HepG2 (cell line): ENCODE data around the gene SAP25. TPM values are rescaled to one million over a fixed set of nuclear protein-coding genes. Genes with fewer than 3 reads are reported as not detected.

Experiments used
- CEBPB ChIP-seq: IDR thresholded peaks from 2 replicates; pipeline ENCODE4 v1.6.1; 2011; ENCODE audit warnings: low read depth, low read length, improper control_type of control experiment, borderline replicate concordance
- CERS6 ChIP-seq: sonication (generic); formaldehyde crosslinking; IDR thresholded peaks from 2 replicates; pipeline ENCODE4 v1.5.0; 2020; ENCODE audit warnings: missing genetic modification reagents
- CHD2 ChIP-seq: IDR thresholded peaks from 2 replicates; pipeline ENCODE4 v1.6.1; 2011; ENCODE audit warnings: low read depth, low read length, improper control_type of control experiment
- HMGXB3 ChIP-seq: sonication (generic); formaldehyde crosslinking; IDR thresholded peaks from 2 replicates; pipeline ENCODE4 v1.4.0; 2020; ENCODE audit warnings: missing genetic modification reagents, borderline replicate concordance
- JDP2 ChIP-seq: sonication (generic); formaldehyde crosslinking; IDR thresholded peaks from 2 replicates; pipeline ENCODE4 v1.8.1; 2022; ENCODE audit warnings: missing genetic modification reagents, borderline replicate concordance
- JUNB ChIP-seq: sonication (generic); formaldehyde crosslinking; IDR thresholded peaks from 2 replicates; pipeline ENCODE4 v1.8.0; 2022; ENCODE audit warnings: missing genetic modification reagents, mild to moderate bottlenecking, borderline replicate concordance
- KDM2A ChIP-seq: sonication (generic); formaldehyde crosslinking; IDR thresholded peaks from 2 replicates; pipeline ENCODE4 v1.4.0; 2020; ENCODE audit warnings: low read depth, missing genetic modification reagents, borderline replicate concordance
- MAFG ChIP-seq: sonication (generic); formaldehyde crosslinking; IDR thresholded peaks from 2 replicates; pipeline ENCODE4 v1.5.1; 2020; ENCODE audit warnings: mild to moderate bottlenecking, missing genetic modification reagents
- MLLT10 ChIP-seq: sonication (generic); formaldehyde crosslinking; IDR thresholded peaks from 2 replicates; pipeline ENCODE4 v1.4.0; 2020; ENCODE audit warnings: missing genetic modification reagents
- NFE2L2 ChIP-seq: fragments of 150-350 bp; IDR thresholded peaks from 2 replicates; pipeline ENCODE4 v1.6.1; 2014; ENCODE audit warnings: low read length
- RCOR2 ChIP-seq: IDR thresholded peaks from 2 replicates; pipeline ENCODE4 v1.6.1; 2016; ENCODE audit warnings: missing biosample characterization, missing genetic modification reagents
- SP4 ChIP-seq: sonication (generic); formaldehyde crosslinking; IDR thresholded peaks from 2 replicates; pipeline ENCODE4 v1.8.1; 2023; ENCODE audit warnings: mild to moderate bottlenecking, missing genetic modification reagents
- STAT6 ChIP-seq: sonication (generic); formaldehyde crosslinking; IDR thresholded peaks from 2 replicates; pipeline ENCODE4 v1.4.0; 2020; ENCODE audit warnings: missing genetic modification reagents, mild to moderate bottlenecking, borderline replicate concordance
- SYNCRIP ChIP-seq: fragments of 200-400 bp; formaldehyde crosslinking; IDR thresholded peaks from 2 replicates; pipeline ENCODE4 v1.6.1; 2018; ENCODE audit warnings: mild to moderate bottlenecking, low read depth, low read length; ENCODE audit not compliant: insufficient read depth
- ZIK1 ChIP-seq: sonication (generic); formaldehyde crosslinking; IDR thresholded peaks from 2 replicates; pipeline ENCODE4 v1.5.0; 2020; ENCODE audit warnings: mild to moderate bottlenecking, low read depth, missing genetic modification reagents, borderline replicate concordance
- ZMYM3 ChIP-seq: sonication (generic); formaldehyde crosslinking; IDR thresholded peaks from 2 replicates; pipeline ENCODE4 v1.5.1; 2020; ENCODE audit warnings: mild to moderate bottlenecking, missing genetic modification reagents
- ZNF207 ChIP-seq: fragments of 450-650 bp; IDR thresholded peaks from 2 replicates; pipeline ENCODE4 v1.6.1; 2016; ENCODE audit warnings: antibody characterized with exemption, borderline replicate concordance
- ZNF230 ChIP-seq: sonication (generic); formaldehyde crosslinking; IDR thresholded peaks from 2 replicates; pipeline ENCODE4 v1.4.0; 2020; ENCODE audit warnings: mild to moderate bottlenecking, missing genetic modification reagents
- ZNF562 ChIP-seq: sonication (generic); formaldehyde crosslinking; IDR thresholded peaks from 2 replicates; pipeline ENCODE4 v1.8.0; 2022; ENCODE audit warnings: missing genetic modification reagents, borderline replicate concordance
- ZNF75D ChIP-seq: sonication (generic); formaldehyde crosslinking; IDR thresholded peaks from 2 replicates; pipeline ENCODE4 v1.8.1; 2023; ENCODE audit warnings: missing genetic modification reagents, mild to moderate bottlenecking, borderline replicate concordance
- polyA plus RNA-seq, 8 experiments: library from polyadenylated mRNA; depleted of rRNA in 3 of 8; stranded (reverse) in 7 of 8; unstranded in 1 of 8; fragments of >200 nt; fragmentation: Illumina TruSeq in 4 of 8; extraction: Trizol in 4 of 8; gene quantifications; 2 replicates each; pipeline versions ENCODE4 v1.2.1 to v1.2.3, GENCODE V29; 2011 to 2016; ENCODE audit warnings: low read depth in 4 of 8, missing spikeins in 1 of 8, mixed read lengths in 1 of 8; ENCODE audit not compliant: insufficient read depth in 1 of 8
- total RNA-seq, 5 experiments: library from RNA; depleted of rRNA; stranded (reverse); fragments of >200 nt; fragmentation: Illumina TruSeq; extraction: Trizol; gene quantifications; 2 replicates each; pipeline ENCODE4 v1.2.3, GENCODE V29; 2016; ENCODE audit warnings: low read depth in 1 of 5
- TF ChIP-seq, protein P1 (sequence below): IDR thresholded peaks from 2 replicates; pipeline ENCODE4 v1.6.1; 2016

SAP25 gene
- total and polyA plus RNA-seq, 2 of the 13 experiments (the other 11 are each of a cell fraction or from before 2014, with no cell fraction given) = 0.15 to 0.20 TPM

- TF ChIP-seq, protein P1, sequence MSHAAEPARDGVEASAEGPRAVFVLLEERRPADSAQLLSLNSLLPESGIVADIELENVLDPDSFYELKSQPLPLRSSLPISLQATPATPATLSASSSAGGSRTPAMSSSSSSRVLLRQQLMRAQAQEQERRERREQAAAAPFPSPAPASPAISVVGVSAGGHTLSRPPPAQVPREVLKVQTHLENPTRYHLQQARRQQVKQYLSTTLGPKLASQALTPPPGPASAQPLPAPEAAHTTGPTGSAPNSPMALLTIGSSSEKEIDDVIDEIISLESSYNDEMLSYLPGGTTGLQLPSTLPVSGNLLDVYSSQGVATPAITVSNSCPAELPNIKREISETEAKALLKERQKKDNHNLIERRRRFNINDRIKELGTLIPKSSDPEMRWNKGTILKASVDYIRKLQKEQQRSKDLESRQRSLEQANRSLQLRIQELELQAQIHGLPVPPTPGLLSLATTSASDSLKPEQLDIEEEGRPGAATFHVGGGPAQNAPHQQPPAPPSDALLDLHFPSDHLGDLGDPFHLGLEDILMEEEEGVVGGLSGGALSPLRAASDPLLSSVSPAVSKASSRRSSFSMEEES (CRISPR knock-in tag) = peak; percentile 35; the same call in 1 of the 2 replicates
- no peak for TF ChIP-seq KDM2A (CRISPR knock-in tag)
- no peak; the same call in 1 of the 2 replicates for TF ChIP-seq JUNB
- no peak for TF ChIP-seq ZNF207
- TF ChIP-seq MLLT10 (CRISPR knock-in tag) = no peak
- 0 out of 2 replicates have a peak, but pooled peaks have one; percentile 67 for TF ChIP-seq HMGXB3 (CRISPR knock-in tag)
- TF ChIP-seq CERS6 = no peak
- TF ChIP-seq ZIK1 (CRISPR knock-in tag) = no peak
- no peak for TF ChIP-seq SP4 (CRISPR knock-in tag)
- TF ChIP-seq ZNF75D (CRISPR knock-in tag) = no peak
- no peak for TF ChIP-seq NFE2L2
- no peak for TF ChIP-seq ZNF230 (CRISPR knock-in tag)
- no peak for TF ChIP-seq JDP2 (CRISPR knock-in tag)
- peak; percentile 60; the same call in 1 of the 2 replicates for TF ChIP-seq RCOR2 (CRISPR knock-in tag)
- no peak for TF ChIP-seq MAFG
- TF ChIP-seq CEBPB = peak; percentile 85; the same call in 1 of the 2 replicates
- TF ChIP-seq SYNCRIP = no peak
- TF ChIP-seq STAT6 (CRISPR knock-in tag) = no peak
- no peak for TF ChIP-seq ZMYM3 (CRISPR knock-in tag)
- TF ChIP-seq ZNF562 = no peak
- no peak for TF ChIP-seq CHD2
These were observed 33.5 kb downstream of the SAP25 start (continued) for GRCh38 chr7:100540073-100540723.
